ENCODE data around the gene LBHD1. TPM values are rescaled to one million over a fixed set of nuclear protein-coding genes. Genes with fewer than 3 reads are reported as not detected.

Gene LBHD1
- total and polyA plus RNA-seq, 2 of the 13 experiments (the other 11 are each of a cell fraction or from before 2014, with no cell fraction given), result 3.2 to 3.7 TPM

GRCh38 chr11:62678770-62679696 lies 7.0 kb upstream of the LBHD1 start, which contains the start of gene UBXN1 (continued):
- TF ChIP-seq ZNF318 (CRISPR knock-in tag; IDR thresholded peaks at IDR 0.05) (no peak), ZNF598 (CRISPR knock-in tag; IDR thresholded peaks at IDR 0.05; ENCODE audit: borderline replicate concordance) (peak; percentile 74), ZNF670 (CRISPR knock-in tag; IDR thresholded peaks at IDR 0.05; ENCODE audit: borderline replicate concordance) (no peak), ZNF280B (CRISPR knock-in tag; IDR thresholded peaks at IDR 0.05; ENCODE audit: borderline replicate concordance) (no peak; the same call in 1 of the 2 replicates), HNF4A (CRISPR knock-in tag; IDR thresholded peaks at IDR 0.05) (no peak), BHLHE40 (IDR thresholded peaks at IDR 0.05; ENCODE audit: low read length) (peak; percentile 52; the same call in 1 of the 2 replicates), ZNF33B (CRISPR knock-in tag; IDR thresholded peaks at IDR 0.05) (no peak), ZNF720 (CRISPR knock-in tag; IDR thresholded peaks at IDR 0.05) (no peak), SALL2 (CRISPR knock-in tag; IDR thresholded peaks at IDR 0.05) (0 out of 2 replicates have a peak, but pooled peaks have one; percentile 32), ZFAT (CRISPR knock-in tag; conservative IDR thresholded peaks at IDR 0.05) (no peak), HHEX (CRISPR knock-in tag; IDR thresholded peaks at IDR 0.05) (no peak), MTA1 (CRISPR knock-in tag; IDR thresholded peaks at IDR 0.05; ENCODE audit: borderline replicate concordance) (no peak), ZMAT3 (CRISPR knock-in tag; conservative IDR thresholded peaks at IDR 0.05) (no peak; the same call in 1 of the 2 replicates), HOMEZ (CRISPR knock-in tag; IDR thresholded peaks at IDR 0.05; ENCODE audit: low read depth) (no peak), TGIF2 (CRISPR knock-in tag; IDR thresholded peaks at IDR 0.05) (no peak; the same call in 1 of the 2 replicates), ZNF3 (CRISPR knock-in tag; IDR thresholded peaks at IDR 0.05) (no peak)

Measured in HepG2 (cell line).